NCI-H345 (cell line): Measurements from ENCODE around the gene PBX1.

Experiments
- DNase-seq: peaks from one replicate; lab custom pipeline; 2025; lab: John Stamatoyannopoulos, UW

PBX1 gene

DNA sequence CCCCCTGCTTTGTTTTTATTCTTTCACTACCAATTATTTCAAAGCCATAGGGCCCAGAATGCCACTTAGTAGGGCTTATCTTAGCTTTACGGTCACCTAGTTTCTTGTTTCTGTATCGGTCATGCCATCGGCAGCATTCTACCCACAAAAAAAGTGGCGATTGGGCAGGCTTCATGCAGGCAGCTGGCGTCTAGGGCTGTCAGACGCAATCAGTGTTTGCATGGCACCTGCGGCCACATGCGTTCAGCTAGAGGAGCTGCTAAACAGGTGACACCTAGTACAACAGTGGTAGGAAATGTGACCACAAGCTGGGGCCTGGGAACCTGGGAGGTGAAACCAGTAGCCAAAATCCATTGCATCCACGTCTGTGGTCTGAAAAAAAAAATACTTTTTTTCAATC lies 262.7 kb downstream of the PBX1 start:
- no peak for DNase-seq

- no peak for DNase-seq
Observed at GRCh38 chr1:164823486-164824279, 264.7 kb downstream of the PBX1 start.

GRCh38 chr1:164824542-164824941 lies 265.6 kb downstream of the PBX1 start:
- no peak for DNase-seq

- no peak for DNase-seq
Observed at GRCh38 chr1:164830628-164831027, 271.6 kb downstream of the PBX1 start.

DNA sequence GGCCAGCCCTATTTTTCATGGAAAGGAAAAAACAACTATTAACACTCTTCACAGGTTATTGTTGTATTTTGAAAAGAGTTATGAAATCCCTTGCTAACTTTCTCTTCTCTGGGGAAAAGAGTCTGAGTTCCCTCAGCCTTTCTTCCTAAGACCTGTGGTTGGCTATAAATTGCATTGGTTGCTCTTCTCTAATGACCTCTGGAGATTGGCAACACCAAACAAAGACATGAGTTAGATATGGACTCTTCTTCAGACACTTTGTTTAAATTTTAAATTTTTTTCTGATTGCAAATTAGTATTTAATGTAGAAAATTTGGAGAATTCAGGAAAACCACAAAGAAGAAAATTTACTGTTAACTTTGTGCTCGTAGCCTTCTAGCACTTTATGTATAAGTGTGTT lies 275.7 kb downstream of the PBX1 start:
- no peak for DNase-seq

DNA sequence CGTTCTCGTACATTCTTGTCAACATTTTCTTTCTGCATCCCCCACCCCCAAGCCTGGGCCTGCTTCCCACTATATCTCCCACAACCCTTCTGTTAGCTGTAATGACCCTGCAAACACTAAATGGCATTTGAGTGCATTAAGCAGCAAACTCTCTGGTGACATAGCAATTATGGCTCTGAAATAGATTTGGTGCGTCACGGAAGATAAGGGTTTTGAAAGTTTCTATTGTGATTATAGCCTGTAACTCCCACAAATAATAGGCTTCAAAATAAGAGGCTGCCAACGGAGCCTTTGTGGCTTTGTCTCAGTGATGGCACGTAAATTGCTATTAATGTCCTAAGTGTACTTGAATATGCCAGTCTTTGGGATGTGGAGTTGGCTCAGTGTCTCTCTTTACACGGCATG lies 277.6 kb downstream of the PBX1 start:
- peak; percentile 44 for DNase-seq

DNA sequence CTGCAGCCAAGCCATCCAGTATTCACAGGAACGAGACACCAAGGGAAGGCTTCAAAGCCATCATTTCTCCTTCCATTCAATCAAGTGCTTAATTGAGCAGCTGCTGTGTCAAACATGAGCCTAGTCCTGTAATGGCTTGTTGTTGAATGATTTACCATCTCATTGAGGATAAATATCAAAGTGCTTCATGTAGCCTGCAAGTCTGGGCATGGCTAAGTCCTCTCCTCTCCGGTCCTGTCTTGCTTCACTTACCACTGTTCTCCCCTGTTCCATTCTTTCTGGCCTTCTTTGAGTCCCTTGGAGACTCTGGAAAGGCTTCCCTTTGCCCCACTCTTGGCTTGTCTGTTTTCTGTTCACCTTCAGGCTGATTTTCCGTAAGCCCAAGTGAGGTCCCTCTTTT lies 279.8 kb downstream of the PBX1 start:
- DNase-seq: no peak

- no peak for DNase-seq
Observed at GRCh38 chr1:164840936-164841335, 282.0 kb downstream of the PBX1 start.

GRCh38 chr1:164841702-164842465 lies 282.9 kb downstream of the PBX1 start:
- DNase-seq: no peak

- DNase-seq: no peak
Observed at GRCh38 chr1:164842870-164843269, 283.9 kb downstream of the PBX1 start.

- no peak for DNase-seq
Observed at GRCh38 chr1:164843743-164844500, 284.9 kb downstream of the PBX1 start.

- DNase-seq: no peak
Observed at GRCh38 chr1:164846731-164847691, 288.0 kb downstream of the PBX1 start.

GRCh38 chr1:164853146-164853545 lies 294.2 kb downstream of the PBX1 start:
- no peak for DNase-seq

DNA sequence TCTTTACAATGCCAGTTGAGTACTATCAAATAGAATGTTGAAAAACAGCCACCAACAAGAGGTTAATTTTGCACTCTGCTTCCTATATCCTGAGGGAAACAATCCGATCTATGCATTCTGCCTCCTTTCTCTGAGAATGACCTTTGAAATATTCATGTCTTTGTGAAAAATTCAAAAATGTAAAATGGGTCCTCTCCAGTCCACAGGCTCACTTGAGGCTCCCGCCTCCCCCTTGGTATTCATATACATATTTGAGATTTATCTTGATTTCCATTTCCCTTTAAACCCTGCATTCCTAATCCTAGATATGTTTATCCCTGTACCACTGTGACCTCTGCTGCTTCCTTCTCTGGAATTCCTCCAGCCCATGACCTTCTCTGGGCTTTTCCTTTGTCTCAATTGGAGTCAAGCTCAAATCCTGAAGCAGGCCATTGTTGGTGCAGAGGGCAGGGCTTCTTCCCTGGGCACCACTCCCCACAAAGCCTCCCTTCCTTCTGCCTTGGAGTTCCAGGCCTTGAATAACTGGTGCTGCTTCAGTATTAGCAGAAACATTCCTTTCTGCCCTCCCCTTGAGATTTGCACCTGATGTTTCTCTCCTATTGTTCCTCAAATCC lies 296.8 kb downstream of the PBX1 start:
- DNase-seq: no peak

GRCh38 chr1:164856381-164856780 lies 297.4 kb downstream of the PBX1 start:
- DNase-seq: no peak

DNA sequence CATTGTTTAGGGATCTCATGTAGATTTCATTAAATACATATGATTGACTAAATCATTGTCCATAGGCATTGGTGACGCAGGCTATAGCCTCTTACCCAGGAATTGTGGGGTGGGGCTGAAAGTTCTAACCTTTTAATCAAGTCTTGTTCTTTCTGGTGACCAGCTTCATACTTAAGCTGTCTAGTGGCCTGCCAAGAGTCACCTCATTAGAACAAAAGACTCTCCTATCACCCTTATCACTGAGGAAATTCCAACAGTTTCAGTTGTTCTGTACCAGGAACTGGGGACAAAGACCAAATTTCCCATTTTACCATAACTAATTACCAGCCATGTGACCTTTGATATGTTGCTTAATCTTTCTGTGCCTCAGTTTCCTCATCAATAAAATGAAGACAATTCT lies 298.5 kb downstream of the PBX1 start:
- no peak for DNase-seq

- DNase-seq: no peak
Observed at GRCh38 chr1:164858096-164858632, 299.2 kb downstream of the PBX1 start.

DNA sequence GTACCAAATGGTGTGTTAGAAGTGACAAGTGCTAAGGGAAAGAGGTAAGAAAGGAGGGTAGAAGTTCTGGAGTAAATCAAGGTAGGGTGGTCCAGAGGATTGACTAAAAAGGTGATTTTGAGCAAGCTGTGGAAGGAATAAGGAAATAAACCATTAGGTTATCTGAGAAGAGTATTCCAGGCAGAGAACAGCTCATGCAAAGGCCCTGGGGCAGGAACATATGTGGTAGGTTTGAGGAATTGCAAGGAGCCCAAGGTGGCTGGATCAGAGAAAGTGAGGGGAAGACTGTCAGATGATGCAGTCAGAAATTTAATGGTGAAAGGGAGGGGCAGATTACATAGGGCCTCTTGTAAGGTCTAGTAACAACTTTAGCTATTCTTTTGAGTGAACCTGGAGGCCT lies 302.6 kb downstream of the PBX1 start:
- DNase-seq: no peak

DNA sequence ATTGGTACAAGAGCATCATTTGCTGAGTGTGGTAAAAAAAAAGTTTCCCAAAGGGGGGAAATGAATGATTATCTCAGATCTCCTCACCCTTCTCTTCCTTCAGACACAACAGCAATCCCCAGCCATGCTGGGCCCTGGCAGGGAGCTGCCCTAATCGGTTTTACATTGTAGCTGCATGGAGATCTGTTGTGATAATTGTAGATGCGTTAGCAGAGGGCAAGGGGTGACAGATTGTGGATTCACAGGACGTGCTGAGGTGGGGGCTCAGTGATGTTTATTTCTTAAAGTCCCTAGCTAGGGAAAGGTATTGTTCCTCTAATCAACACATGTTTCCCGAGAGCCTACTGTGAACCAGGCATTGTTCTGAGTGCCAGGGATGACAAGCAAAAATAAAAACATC lies 304.1 kb downstream of the PBX1 start:
- no peak for DNase-seq

- DNase-seq: no peak
Observed at GRCh38 chr1:164864161-164864560, 305.2 kb downstream of the PBX1 start.

- DNase-seq: no peak
Observed at GRCh38 chr1:164865385-164865784, 306.4 kb downstream of the PBX1 start.
